Heart right ventricle (tissue), 16 donors: Measurements from ENCODE around the gene DEFB116. TPM values are rescaled to one million over a fixed set of nuclear protein-coding genes. Genes with fewer than 3 reads are reported as not detected.
"Not testable (repeated sequence)": the region's sequence is repeated elsewhere in the genome, so short reads cannot be mapped to it uniquely, and the experiment has no call there.

Experiments used
- ATAC-seq, 8 donors: fragments of 200-7000 bp; cut with Tn5 transposase; one replicate each; pipeline ENCODE4 v1.9.1; 2020; ENCODE audit warnings: mild to moderate bottlenecking in 8 of 8, moderate library complexity in 8 of 8, moderate number of reproducible peaks in 1 of 8
- DNase-seq, 2 donors: peaks; one replicate each; pipeline ENCODE4 v3.0.0-alpha.2; 2020
- H3K27ac ChIP-seq, 10 donors: fragments of 200-600 bp; sonication (generic) in 2 of 10; one replicate each; pipeline versions ENCODE4 v1.5.0 to v1.8.0; 2020 to 2022; ENCODE audit warnings: mild to moderate bottlenecking in 3 of 10
- H3K27me3 ChIP-seq, 7 donors: fragments of 200-600 bp; one replicate each; pipeline ENCODE4 v1.8.0; 2021 to 2022; ENCODE audit warnings: mild to moderate bottlenecking in 2 of 7
- H3K36me3 ChIP-seq, 9 donors: fragments of 200-600 bp; sonication (generic) in 1 of 9; one replicate each; pipeline versions ENCODE4 v1.5.0 to v1.8.0; 2020 to 2022; ENCODE audit warnings: mild to moderate bottlenecking in 2 of 9
- H3K4me1 ChIP-seq, 9 donors: fragments of 200-600 bp; sonication (generic) in 1 of 9; one replicate each; pipeline versions ENCODE4 v1.5.0 to v1.8.0; 2020 to 2022; ENCODE audit warnings: mild to moderate bottlenecking in 4 of 9
- H3K4me3 ChIP-seq, 10 donors: fragments of 200-600 bp; sonication (generic) in 2 of 10; one replicate each; pipeline versions ENCODE4 v1.5.0 to v1.8.0; 2020 to 2022; ENCODE audit warnings: mild to moderate bottlenecking in 7 of 10, moderate library complexity in 2 of 10
- H3K9me3 ChIP-seq, 11 donors: fragments of 200-600 bp in 10 of 11; sonication (generic) in 2 of 11; one replicate each; pipeline versions ENCODE4 v1.5.0 to v1.8.0; 2013 to 2022; ENCODE audit warnings: mild to moderate bottlenecking in 2 of 11, control low read depth in 1 of 11, moderate library complexity in 1 of 11
- WGBS, 2 donors: extraction: QIAGEN DNeasy Blood & Tissue Kit; methylation state at CpG; one replicate each; pipeline ENCODE4 v1.1.7; 2013; ENCODE audit warnings: inconsistent platforms in 1 of 2; 5-methylcytosine and 5-hydroxymethylcytosine counted together
- intact Hi-C, 10 donors: fragments of 100-400 bp; cut with DNase I; formaldehyde crosslinking; loops; one replicate each; pipeline versions ENCODE4 v1.11.1 to v1.14.2; 2022
- polyA plus RNA-seq, 2 donors: library from polyadenylated mRNA; stranded (reverse); fragments of 200-250 nt; gene quantifications; one replicate each; pipeline ENCODE4 v1.2.3, GENCODE V29; 2013
- total RNA-seq, 10 donors: library from RNA; stranded (reverse); fragmentation: NEBNext Ultra II Directional in 3 of 10; extraction: Animal tissue kit (Norgen Biotek cat#: 25700) in 3 of 10; gene quantifications; one replicate each; pipeline versions ENCODE4 v1.2.1 to v1.2.4, GENCODE V29; 2021 to 2023
- TF ChIP-seq, protein P1 (sequence below), 9 donors: fragments of 200-600 bp; sonication (generic) in 2 of 9; IDR thresholded peaks; one replicate each; pipeline versions ENCODE4 v1.5.0 to v1.8.0; 2021 to 2022; ENCODE audit warnings: antibody characterized with exemption in 9 of 9, mild to moderate bottlenecking in 5 of 9, moderate library complexity in 1 of 9
- donor health status: Arrhythmogenic right ventricular cardiomyopathy.
- donor health status: ischemic (EF 13 %, LVEDD 7.1; RV severe dilation, severe dysfunction).
- donor health status: healthy with polysubstance abuse.
- donor health status: DM: no; HTN: yes; CAD: no.
- donor health status: DM: no; HTN: no; CAD: no.
- donor health status: ischemic (EF 25% LVEDD 6.9; RV normal size, moderate dysfunction).
- donor health status: ischemic (EF 25% LVEDD 5.7; RV mildly dilated, moderate dysfunction).
- donor health status: healthy.
- donor health status: DM: yes; HTN: yes; CAD: no.
- donor health status: Ischemic cardiomyopathy.
- donor health status: ischemic (EF 35%, LVEDD 5.7; RV mildly dilated, moderate dysfunction).
- donor health status: nonischemic (EF 11% LVEDD 7.7; RV severe dilation, severe dysfunction).
- donor health status: DM: yes; HTN: yes; CAD: no.
- donor health status: PGD.
- donor health status: ischemic (EF 29% LVEDD 5.4; RV normal size, mild dysfunction).
- donor health status: nonischemic (EF 23%, LVEDD 6.1; RV moderate dilation, normal function).

The DEFB116 gene
- total and polyA plus RNA-seq, 12 donors: not detected

DNA sequence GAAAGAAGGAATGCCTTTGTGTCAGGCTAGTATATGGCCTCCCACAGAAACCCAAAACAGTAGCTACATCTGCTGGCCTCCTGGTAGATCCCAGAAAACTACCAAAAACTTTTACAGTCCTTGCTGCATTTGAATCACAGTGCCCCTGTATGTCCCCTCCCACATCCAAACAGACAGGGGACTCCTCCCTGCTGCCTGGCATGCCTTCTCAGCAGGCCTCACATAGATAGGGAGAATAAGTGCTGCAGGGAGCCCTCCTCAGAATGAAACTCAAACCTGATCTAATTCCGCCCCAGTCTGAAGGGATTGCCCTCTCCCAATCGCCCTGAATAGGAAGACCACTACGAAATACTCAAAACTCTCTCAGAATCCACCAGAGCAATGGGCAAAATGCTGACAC lies 14.1 kb upstream of the DEFB116 start:
- TF ChIP-seq, protein P1, sequence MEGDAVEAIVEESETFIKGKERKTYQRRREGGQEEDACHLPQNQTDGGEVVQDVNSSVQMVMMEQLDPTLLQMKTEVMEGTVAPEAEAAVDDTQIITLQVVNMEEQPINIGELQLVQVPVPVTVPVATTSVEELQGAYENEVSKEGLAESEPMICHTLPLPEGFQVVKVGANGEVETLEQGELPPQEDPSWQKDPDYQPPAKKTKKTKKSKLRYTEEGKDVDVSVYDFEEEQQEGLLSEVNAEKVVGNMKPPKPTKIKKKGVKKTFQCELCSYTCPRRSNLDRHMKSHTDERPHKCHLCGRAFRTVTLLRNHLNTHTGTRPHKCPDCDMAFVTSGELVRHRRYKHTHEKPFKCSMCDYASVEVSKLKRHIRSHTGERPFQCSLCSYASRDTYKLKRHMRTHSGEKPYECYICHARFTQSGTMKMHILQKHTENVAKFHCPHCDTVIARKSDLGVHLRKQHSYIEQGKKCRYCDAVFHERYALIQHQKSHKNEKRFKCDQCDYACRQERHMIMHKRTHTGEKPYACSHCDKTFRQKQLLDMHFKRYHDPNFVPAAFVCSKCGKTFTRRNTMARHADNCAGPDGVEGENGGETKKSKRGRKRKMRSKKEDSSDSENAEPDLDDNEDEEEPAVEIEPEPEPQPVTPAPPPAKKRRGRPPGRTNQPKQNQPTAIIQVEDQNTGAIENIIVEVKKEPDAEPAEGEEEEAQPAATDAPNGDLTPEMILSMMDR (IDR thresholded peaks at IDR 0.05): no peak
- Histone ChIP-seq H3K27ac (no peak overlapping the region), H3K4me3 (no peak overlapping the region), H3K36me3 (no peaks in the 10 kb centered on the region), H3K9me3 (peaks cover 0 to 50% (median 13%) of the 10 kb centered on the region in 11 donors), H3K4me1 (no peaks in the 10 kb centered on the region), H3K27me3 (peaks cover 0 to 6% (median 0%) of the 10 kb centered on the region in 7 donors)
- ATAC-seq (no peak), DNase-seq (no peak)
- intact Hi-C loops: no loop called here
- 30 to 44% methylated on average over 3 of the region's 3 CpGs for WGBS, 2 donors

- H3K36me3 ChIP-seq, H3K4me1 ChIP-seq, H3K27ac ChIP-seq, H3K4me3 ChIP-seq, DNase-seq, H3K27me3 ChIP-seq, intact Hi-C loops, ATAC-seq: not testable (repeated sequence)
- 58 to 63% methylated on average over 7 of the region's 7 CpGs for WGBS, 2 donors
- peaks cover 0 to 30% (median 4%) of the 10 kb centered on the region in 11 donors for H3K9me3 ChIP-seq
These were observed 23.4 kb downstream of the DEFB116 start for GRCh38 chr20:31284964-31285363.

- no peak for DNase-seq
- Histone ChIP-seq H3K36me3 (no peaks in the 10 kb centered on the region), H3K27ac (no peak overlapping the region), H3K4me3 (no peak overlapping the region), H3K9me3 (peaks cover 0 to 30% (median 6%) of the 10 kb centered on the region in 11 donors), H3K4me1 (no peaks in the 10 kb centered on the region), H3K27me3 (no peaks in the 10 kb centered on the region)
- 64 to 77% methylated on average over 1 of the region's 1 CpG for WGBS, 2 donors
- ATAC-seq: no peak
- intact Hi-C loops: no loop called here
- TF ChIP-seq, protein P1 (IDR thresholded peaks at IDR 0.05): no peak
These were observed 30.2 kb downstream of the DEFB116 start for GRCh38 chr20:31278178-31278577.

DNA sequence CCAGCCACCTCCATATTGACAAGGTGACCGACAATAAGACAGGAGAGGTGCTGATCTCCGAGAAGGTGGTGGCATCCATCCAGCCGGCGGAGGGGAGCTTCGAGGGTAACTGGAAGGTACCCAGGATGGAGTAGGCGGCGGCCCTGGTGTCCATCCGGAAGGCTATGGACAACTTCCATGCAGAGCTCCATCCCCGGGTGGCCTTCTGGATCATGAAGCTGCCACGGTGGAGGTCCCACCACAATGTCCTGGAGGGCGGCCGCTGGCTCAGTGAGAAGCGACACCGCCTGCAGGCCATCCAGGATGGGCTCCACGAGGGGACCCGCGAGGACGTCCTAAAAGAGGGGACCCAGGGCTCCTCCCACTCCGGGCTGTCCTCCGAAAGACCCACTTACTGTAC lies 33.9 kb downstream of the DEFB116 start:
- H3K9me3 ChIP-seq: peaks cover 0 to 68% (median 36%) of the 10 kb centered on the region in 11 donors
- H3K27me3 ChIP-seq: no peaks in the 10 kb centered on the region
- TF ChIP-seq, protein P1 (IDR thresholded peaks at IDR 0.05): no peak
- ATAC-seq: no peak
- no peak overlapping the region for H3K27ac ChIP-seq
- no peaks in the 10 kb centered on the region for H3K4me1 ChIP-seq
- DNase-seq: no peak
- intact Hi-C loops: no loop called here
- no peak overlapping the region for H3K4me3 ChIP-seq
- 78 to 81% methylated on average over 20 of the region's 20 CpGs for WGBS, 2 donors
- no peaks in the 10 kb centered on the region for H3K36me3 ChIP-seq

DNA sequence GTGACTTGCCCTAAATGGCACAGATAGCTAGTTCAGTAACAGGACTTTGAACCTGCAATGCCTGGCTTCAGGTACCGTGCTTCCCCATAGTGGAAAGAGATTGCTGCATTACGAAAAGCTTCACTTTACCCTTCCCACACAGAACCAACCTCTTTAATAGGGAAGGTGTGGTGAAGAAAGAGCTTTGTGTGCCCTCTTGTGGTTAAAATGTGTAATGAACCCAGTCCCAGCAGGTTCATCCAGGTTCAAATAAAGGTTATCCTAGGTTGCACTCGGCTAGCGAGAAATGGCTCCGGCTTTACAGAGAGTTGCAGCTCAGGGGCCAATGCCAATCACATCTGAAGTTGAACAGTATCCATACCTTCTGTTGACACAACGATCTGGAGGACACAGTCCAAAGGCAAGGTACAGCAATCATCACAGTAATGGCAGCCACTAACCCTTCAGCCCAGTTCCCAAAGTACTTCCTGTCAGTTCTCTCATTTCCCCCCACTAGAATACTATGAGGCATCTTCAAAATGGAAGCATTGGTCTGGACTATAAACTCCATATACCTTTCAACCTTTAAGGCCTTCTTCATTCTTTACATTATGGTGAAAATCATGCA lies 48.0 kb downstream of the DEFB116 start:
- intact Hi-C loops: no loop called here
- Histone ChIP-seq H3K4me1 (no peaks in the 10 kb centered on the region), H3K4me3 (no peak overlapping the region), H3K36me3 (no peaks in the 10 kb centered on the region), H3K27ac (no peak overlapping the region), H3K9me3 (peaks cover 0 to 24% (median 2%) of the 10 kb centered on the region in 11 donors), H3K27me3 (no peaks in the 10 kb centered on the region)
- WGBS, 2 donors: 67 to 68% methylated on average over 6 of the region's 6 CpGs
- ATAC-seq (no peak), DNase-seq (no peak)
- TF ChIP-seq, protein P1 (IDR thresholded peaks at IDR 0.05): peak in 5 of 9 donors; percentile 7 to 31 (median 17)
